GM12878 (cell line): Measurements from ENCODE around the gene PPP3CB. TPM values are rescaled to one million over a fixed set of nuclear protein-coding genes. Genes with fewer than 3 reads are reported as not detected.

Experiments used
- ATAC-seq: fragments of 200-7000 bp; cut with Tn5 transposase; 3 replicates; pipeline ENCODE4 v1.9.1; 2020; ENCODE audit warnings: mild to moderate bottlenecking, moderate library complexity
- BruUV-seq: library from RNA; stranded (reverse); fragments of 400-500 nt; replicated peaks from 2 replicates; lab custom pipeline; 2021; lab: Mats Ljungman, UMichigan
- CTCF ChIA-PET: fragments of 300-600 bp; sonication (Branson Sonifier 250); formaldehyde crosslinking; extraction: SDS; loops from one replicate; lab custom pipeline; 2021; ENCODE audit warnings: inconsistent platforms; lab: Yijun Ruan, JAX
- POLR2A ChIA-PET: fragments of 350-600 bp; formaldehyde crosslinking; extraction: SDS; loops from one replicate; lab custom pipeline; 2021; ENCODE audit warnings: inconsistent platforms; lab: Charles Lee
- RAD21 ChIA-PET: fragments of 300-600 bp; sonication (Branson Sonifier 250); formaldehyde crosslinking; loops from one replicate; lab custom pipeline; 2023; ENCODE audit warnings: antibody characterized with exemption; ENCODE audit not compliant: unreplicated experiment; lab: Charles Lee
- SMC1A ChIA-PET: fragments of 300-600 bp; sonication (Branson Sonifier 250); formaldehyde crosslinking; loops from one replicate; lab custom pipeline; 2023; ENCODE audit not compliant: unreplicated experiment, uncharacterized antibody; lab: Charles Lee
- DNase-seq: peaks from one replicate; pipeline ENCODE4 v3.0.0-alpha.2; 2011; ENCODE audit warnings: low read depth, low spot score
- FAIRE-seq: peaks from 3 replicates; lab custom pipeline; 2011; peaks lifted over from hg19 to GRCh38; lab: Jason Lieb, UNC
- H2AFZ ChIP-seq: 2 replicates; pipeline ENCODE4 v1.6.0; 2011; ENCODE audit warnings: low read depth, low read length, control low read depth; ENCODE audit not compliant: control insufficient read depth
- H3K27ac ChIP-seq: 2 replicates; pipeline ENCODE4 v1.5.1; 2011; ENCODE audit warnings: control low read depth; ENCODE audit not compliant: control insufficient read depth, insufficient read depth
- H3K27me3 ChIP-seq, 2 experiments: replicated peaks in 1 of 2; 2 replicates each; pipeline versions ENCODE4 v1.6.0 to v1.6.1; 2011; ENCODE audit warnings: low read length in 1 of 2; ENCODE audit not compliant: control insufficient read depth in 2 of 2, insufficient read depth in 2 of 2
- H3K36me3 ChIP-seq, 2 experiments: 2 replicates each; pipeline ENCODE4 v1.5.1; 2011; ENCODE audit warnings: low read length in 1 of 2; ENCODE audit not compliant: control insufficient read depth in 2 of 2, insufficient read depth in 2 of 2
- H3K4me1 ChIP-seq: 2 replicates; pipeline ENCODE4 v1.6.1; 2011; ENCODE audit warnings: mild to moderate bottlenecking, low read length, moderate library complexity, mixed read lengths; ENCODE audit not compliant: control insufficient read depth, insufficient read depth
- H3K4me2 ChIP-seq: 2 replicates; pipeline ENCODE4 v1.6.0; 2011; ENCODE audit warnings: control low read depth; ENCODE audit not compliant: control insufficient read depth, insufficient read depth
- H3K4me3 ChIP-seq: fragments of 200-600 bp; sonication (generic); 2 replicates; pipeline ENCODE4 v1.5.1; 2016
- H3K79me2 ChIP-seq: 2 replicates; pipeline ENCODE4 v1.6.0; 2011; ENCODE audit warnings: low read length; ENCODE audit not compliant: control insufficient read depth, insufficient read depth
- H3K9ac ChIP-seq: 2 replicates; pipeline ENCODE4 v1.8.0; 2011; ENCODE audit warnings: low read length, control low read depth, mixed read lengths; ENCODE audit not compliant: control insufficient read depth, insufficient read depth
- H3K9me3 ChIP-seq: replicated peaks from 3 replicates; pipeline ENCODE4 v1.5.1; 2011; ENCODE audit warnings: mild to moderate bottlenecking, low read length; ENCODE audit not compliant: control insufficient read depth, insufficient read depth
- H4K20me1 ChIP-seq: 2 replicates; pipeline ENCODE4 v1.6.0; 2011; ENCODE audit not compliant: control insufficient read depth, insufficient read depth
- MXI1 ChIP-seq: fragments of 150-350 bp; IDR thresholded peaks from 2 replicates; pipeline ENCODE4 v1.6.1; 2011; ENCODE audit warnings: low read depth, mild to moderate bottlenecking, inconsistent platforms, low read length, improper control_type of control experiment
- MYB ChIP-seq: fragments of 150-350 bp; IDR thresholded peaks from 2 replicates; pipeline ENCODE4 v1.6.1; 2014; ENCODE audit warnings: mild to moderate bottlenecking, low read depth, low read length, borderline replicate concordance
- NFYA ChIP-seq: IDR thresholded peaks from 2 replicates; pipeline ENCODE4 v1.6.1; 2011; ENCODE audit warnings: low read depth, mild to moderate bottlenecking, low read length, improper control_type of control experiment, borderline replicate concordance
- PAX5 ChIP-seq: IDR thresholded peaks from 2 replicates; pipeline ENCODE4 v1.6.1; 2011; ENCODE audit warnings: low read depth, low read length, borderline replicate concordance
- REST ChIP-seq: IDR thresholded peaks from 2 replicates; pipeline ENCODE4 v1.6.1; 2012; ENCODE audit warnings: mild to moderate bottlenecking, low read depth, low read length
- TCF3 ChIP-seq: IDR thresholded peaks from 2 replicates; pipeline ENCODE4 v1.6.1; 2012; ENCODE audit warnings: low read depth, mild to moderate bottlenecking, low read length, borderline replicate concordance; ENCODE audit not compliant: insufficient read depth
- USF1 ChIP-seq: IDR thresholded peaks from 2 replicates; pipeline ENCODE4 v1.6.1; 2011; ENCODE audit warnings: borderline replicate concordance, low read depth, mild to moderate bottlenecking, moderate library complexity, mixed read lengths, low read length; ENCODE audit not compliant: insufficient read depth; ENCODE audit errors: extremely low read length
- ZNF207 ChIP-seq: fragments of 450-650 bp; IDR thresholded peaks from 2 replicates; pipeline ENCODE4 v1.6.1; 2014; ENCODE audit warnings: antibody characterized with exemption, mild to moderate bottlenecking, borderline replicate concordance
- ZNF217 ChIP-seq: fragments of 450-650 bp; IDR thresholded peaks from 2 replicates; pipeline ENCODE4 v1.6.1; 2017; ENCODE audit warnings: antibody characterized with exemption, mild to moderate bottlenecking
- ZNF622 ChIP-seq: fragments of 450-650 bp; IDR thresholded peaks from 2 replicates; pipeline ENCODE4 v1.6.1; 2017; ENCODE audit warnings: mild to moderate bottlenecking, inconsistent platforms
- WGBS: methylation state at CpG from one replicate; pipeline ENCODE4 v1.1.6; 2016; ENCODE audit warnings: low lambda C conversion rate; ENCODE audit not compliant: insufficient replicate concordance, insufficient coverage; ENCODE audit errors: missing lambda C conversion rate; 5-methylcytosine and 5-hydroxymethylcytosine counted together
- in situ Hi-C: fragments of 300-500 bp; cut with MboI; formaldehyde crosslinking; loops from 9 replicates; pipeline ENCODE4 v1.14.3; 2018; ENCODE audit warnings: mixed read lengths
- intact Hi-C: fragments of 100-400 bp; cut with micrococcal nuclease; formaldehyde crosslinking; loops from one replicate; pipeline ENCODE4 v1.14.2; 2022; ENCODE audit not compliant: unreplicated experiment
- polyA plus RNA-seq, 11 experiments: library from polyadenylated mRNA; depleted of rRNA in 4 of 11; unstranded in 6 of 11; stranded (reverse) in 5 of 11; fragments of >200 nt; fragmentation: Nextera tagmentation in 4 of 11; fragmentation: Illumina TruSeq in 1 of 11; extraction: Ambion mirVana in 4 of 11; extraction: Trizol in 1 of 11; gene quantifications; 1 replicate in 1 of 11; 2 replicates in 10 of 11; pipeline versions ENCODE4 v1.2.1 to v1.2.3, GENCODE V29; 2011 to 2016; ENCODE audit warnings: inconsistent platforms in 2 of 11, missing spikeins in 2 of 11, low read depth in 1 of 11
- total RNA-seq, 4 experiments: library from RNA; depleted of rRNA in 3 of 4; stranded (reverse); fragments of >200 nt in 3 of 4; fragmentation: Illumina TruSeq in 1 of 4; extraction: Trizol in 1 of 4; gene quantifications; 2 replicates each; pipeline versions ENCODE4 v1.2.1 to v1.2.3, GENCODE V29; 2013 to 2021

Gene PPP3CB
- total and polyA plus RNA-seq, 10 of the 15 experiments (the other 5 are each of a cell fraction or from before 2014, with no cell fraction given) = 11.4 to 46.4 (median 19.3) TPM

- TF ChIP-seq MYB = no peak
Observed at GRCh38 chr10:73486601-73487000, 9.2 kb downstream of the PPP3CB start (continued).

- Histone ChIP-seq H3K4me2 (no peak overlapping the region), H2AFZ (no peak overlapping the region), H3K4me1 (no peaks in the 10 kb centered on the region), H3K27me3 (no peaks in the 10 kb centered on the region), H3K36me3 (peaks cover 0 to 4% of the 10 kb centered on the region in 2 experiments; a peak in 2 of 4 replicates), H3K27ac (no peak overlapping the region), H3K79me2 (peaks cover 11% of the 10 kb centered on the region), H3K9me3 (no peaks in the 10 kb centered on the region)
- RAD21 ChIA-PET = no interaction called here
- BruUV-seq = no TSS peak
- intact Hi-C loops (no loop called here), in situ Hi-C loops (no loop called here)
- ATAC-seq (no peak), DNase-seq (no peak)
- CTCF ChIA-PET = interaction anchor here (1.0 kb wide), 1 partner anchor 237 kb away, joined by 3 read pairs; no protein-coding TSS in a partner anchor
- 100% methylated on average over 1 of the region's 1 CpG for WGBS
- TF ChIP-seq TCF3 = no peak
- no peak for TF ChIP-seq NFYA
- TF ChIP-seq ZNF207 = no peak
- no peak for TF ChIP-seq REST
- TF ChIP-seq PAX5 = no peak
- TF ChIP-seq USF1 = no peak
- no peak for TF ChIP-seq ZNF217
- no peak for TF ChIP-seq ZNF622
- TF ChIP-seq MXI1 = no peak
- TF ChIP-seq, all 136 proteins: peak for 0
- no peak overlapping the region for H3K4me3 ChIP-seq
- no peaks in the 10 kb centered on the region for H4K20me1 ChIP-seq
- no peak for FAIRE-seq
- POLR2A ChIA-PET = no interaction called here
- SMC1A ChIA-PET = interaction anchor here (1.0 kb wide), 1 partner anchor 16 kb away, joined by 4 read pairs; no protein-coding TSS in a partner anchor
- H3K9ac ChIP-seq = no peak overlapping the region
Observed at GRCh38 chr10:73485320-73485719, 10.5 kb downstream of the PPP3CB start.
